Measurements from ENCODE around the gene CMBL.
"Not testable (repeated sequence)": the region's sequence is repeated elsewhere in the genome, so short reads cannot be mapped to it uniquely, and the experiment has no call there.

CMBL gene

GRCh38 chr5:10290438-10290837 is 17.3 kb downstream of the CMBL start:
- intact Hi-C loops (cut with micrococcal nuclease): no loop called here
- H3K4me3 Mint-ChIP-seq: no peak overlapping the region
- H3K27me3 Mint-ChIP-seq: peaks cover 4% of the 10 kb centered on the region
- no peak overlapping the region for H3K27ac Mint-ChIP-seq
- H3K36me3 Mint-ChIP-seq (ENCODE audit: low read depth): no peaks in the 10 kb centered on the region
- H3K4me1 Mint-ChIP-seq (ENCODE audit: low read depth): peaks cover 5% of the 10 kb centered on the region
- no peaks in the 10 kb centered on the region for H3K9me3 Mint-ChIP-seq

GRCh38 chr5:10289991-10290390 is 17.7 kb downstream of the CMBL start:
- intact Hi-C loops (cut with micrococcal nuclease): no loop called here
- Mint-ChIP-seq H3K36me3 (ENCODE audit: low read depth) (no peaks in the 10 kb centered on the region), H3K4me3 (no peak overlapping the region), H3K27me3 (peaks cover 4% of the 10 kb centered on the region), H3K9me3 (no peaks in the 10 kb centered on the region), H3K4me1 (ENCODE audit: low read depth) (peaks cover 5% of the 10 kb centered on the region), H3K27ac (no peak overlapping the region)

GRCh38 chr5:10289353-10289752 is 18.3 kb downstream of the CMBL start:
- peaks cover 5% of the 10 kb centered on the region for H3K4me1 Mint-ChIP-seq (ENCODE audit: low read depth)
- intact Hi-C loops (cut with micrococcal nuclease): no loop called here
- H3K27ac Mint-ChIP-seq: no peak overlapping the region
- H3K4me3 Mint-ChIP-seq: no peak overlapping the region
- no peaks in the 10 kb centered on the region for H3K9me3 Mint-ChIP-seq
- peaks cover 4% of the 10 kb centered on the region for H3K27me3 Mint-ChIP-seq
- H3K36me3 Mint-ChIP-seq (ENCODE audit: low read depth): no peaks in the 10 kb centered on the region

GRCh38 chr5:10288592-10289219 is 19.0 kb downstream of the CMBL start:
- intact Hi-C loops (cut with micrococcal nuclease): no loop called here
- Mint-ChIP-seq H3K4me3 (no peak overlapping the region), H3K27ac (no peak overlapping the region), H3K9me3 (no peaks in the 10 kb centered on the region), H3K4me1 (ENCODE audit: low read depth) (peaks cover 5% of the 10 kb centered on the region), H3K36me3 (ENCODE audit: low read depth) (no peaks in the 10 kb centered on the region), H3K27me3 (peaks cover 2% of the 10 kb centered on the region)

GRCh38 chr5:10286862-10287227 is 20.9 kb downstream of the CMBL start:
- Mint-ChIP-seq H3K9me3 (no peaks in the 10 kb centered on the region), H3K27me3 (no peaks in the 10 kb centered on the region), H3K36me3 (ENCODE audit: low read depth) (no peaks in the 10 kb centered on the region), H3K4me1 (ENCODE audit: low read depth) (peaks cover 3% of the 10 kb centered on the region), H3K27ac (no peak overlapping the region), H3K4me3 (no peak overlapping the region)
- intact Hi-C loops (cut with micrococcal nuclease): no loop called here

GRCh38 chr5:10286162-10286861 is 21.4 kb downstream of the CMBL start:
- H3K4me1 Mint-ChIP-seq (ENCODE audit: low read depth): no peaks in the 10 kb centered on the region
- no peaks in the 10 kb centered on the region for H3K27me3 Mint-ChIP-seq
- H3K27ac Mint-ChIP-seq: no peak overlapping the region
- no peaks in the 10 kb centered on the region for H3K9me3 Mint-ChIP-seq
- H3K4me3 Mint-ChIP-seq: no peak overlapping the region
- H3K36me3 Mint-ChIP-seq (ENCODE audit: low read depth): no peaks in the 10 kb centered on the region
- intact Hi-C loops (cut with micrococcal nuclease): no loop called here

GRCh38 chr5:10285362-10285761 is 22.3 kb downstream of the CMBL start:
- intact Hi-C loops (cut with micrococcal nuclease): loop anchor here (2.0 kb wide), 1 partner anchor 137 kb away; no protein-coding TSS in a partner anchor
- not testable (repeated sequence) for H3K36me3 Mint-ChIP-seq (ENCODE audit: low read depth); H3K27me3 Mint-ChIP-seq; H3K4me1 Mint-ChIP-seq (ENCODE audit: low read depth); H3K4me3 Mint-ChIP-seq; H3K9me3 Mint-ChIP-seq; H3K27ac Mint-ChIP-seq

- H3K4me1 Mint-ChIP-seq (ENCODE audit: low read depth): no peaks in the 10 kb centered on the region
- intact Hi-C loops (cut with micrococcal nuclease): loop anchor here (2.0 to 5.0 kb wide), 3 partner anchors 78 to 343 kb away; no protein-coding TSS in a partner anchor
Observed at GRCh38 chr5:10283927-10284635, 23.6 kb downstream of the CMBL start.

GRCh38 chr5:10279925-10280720 is 27.6 kb downstream of the CMBL start:
- H3K4me3 Mint-ChIP-seq: no peak overlapping the region
- no peaks in the 10 kb centered on the region for H3K9me3 Mint-ChIP-seq
- intact Hi-C loops (cut with micrococcal nuclease): loop anchor here (5.0 kb wide), 2 partner anchors 82 to 347 kb away; no protein-coding TSS in a partner anchor
- no peak overlapping the region for H3K27ac Mint-ChIP-seq
- no peaks in the 10 kb centered on the region for H3K4me1 Mint-ChIP-seq (ENCODE audit: low read depth)
- H3K36me3 Mint-ChIP-seq (ENCODE audit: low read depth): no peaks in the 10 kb centered on the region
- peaks cover 13% of the 10 kb centered on the region for H3K27me3 Mint-ChIP-seq

More at GRCh38 chr5:10283927-10284635, 23.6 kb downstream of the CMBL start:
- H3K27me3 Mint-ChIP-seq: no peaks in the 10 kb centered on the region
- H3K27ac Mint-ChIP-seq: no peak overlapping the region
- H3K9me3 Mint-ChIP-seq: no peaks in the 10 kb centered on the region
- H3K4me3 Mint-ChIP-seq: no peak overlapping the region
- H3K36me3 Mint-ChIP-seq (ENCODE audit: low read depth): no peaks in the 10 kb centered on the region

- no peak overlapping the region for H3K27ac Mint-ChIP-seq
- no peaks in the 10 kb centered on the region for H3K9me3 Mint-ChIP-seq
- H3K4me1 Mint-ChIP-seq (ENCODE audit: low read depth): no peaks in the 10 kb centered on the region
- intact Hi-C loops (cut with micrococcal nuclease): no loop called here
- no peaks in the 10 kb centered on the region for H3K36me3 Mint-ChIP-seq (ENCODE audit: low read depth)
- no peak overlapping the region for H3K4me3 Mint-ChIP-seq
- H3K27me3 Mint-ChIP-seq: peaks cover 14% of the 10 kb centered on the region
Observed at GRCh38 chr5:10279328-10279727, 28.4 kb downstream of the CMBL start.

GRCh38 chr5:10278658-10279279 is 28.9 kb downstream of the CMBL start:
- Mint-ChIP-seq H3K27me3 (peaks cover 18% of the 10 kb centered on the region), H3K9me3 (no peaks in the 10 kb centered on the region), H3K4me3 (no peak overlapping the region), H3K4me1 (ENCODE audit: low read depth) (no peaks in the 10 kb centered on the region), H3K27ac (no peak overlapping the region), H3K36me3 (ENCODE audit: low read depth) (no peaks in the 10 kb centered on the region)
- intact Hi-C loops (cut with micrococcal nuclease): no loop called here

- H3K9me3 Mint-ChIP-seq: no peaks in the 10 kb centered on the region
- no peak overlapping the region for H3K4me3 Mint-ChIP-seq
- peaks cover 19% of the 10 kb centered on the region for H3K27me3 Mint-ChIP-seq
- intact Hi-C loops (cut with micrococcal nuclease): no loop called here
- H3K27ac Mint-ChIP-seq: no peak overlapping the region
- H3K36me3 Mint-ChIP-seq (ENCODE audit: low read depth): no peaks in the 10 kb centered on the region
- no peaks in the 10 kb centered on the region for H3K4me1 Mint-ChIP-seq (ENCODE audit: low read depth)
Observed at GRCh38 chr5:10277773-10278630, 29.7 kb downstream of the CMBL start.

- no peaks in the 10 kb centered on the region for H3K36me3 Mint-ChIP-seq (ENCODE audit: low read depth)
- no peak overlapping the region for H3K27ac Mint-ChIP-seq
- intact Hi-C loops (cut with micrococcal nuclease): no loop called here
- H3K4me3 Mint-ChIP-seq: no peak overlapping the region
- peaks cover 7% of the 10 kb centered on the region for H3K4me1 Mint-ChIP-seq (ENCODE audit: low read depth)
- peaks cover 27% of the 10 kb centered on the region for H3K27me3 Mint-ChIP-seq
- no peaks in the 10 kb centered on the region for H3K9me3 Mint-ChIP-seq
Observed at GRCh38 chr5:10276691-10277090, 31.0 kb downstream of the CMBL start.
